Loucy (cell line): ENCODE measurements around the gene TRAF4.

Source experiments
- CTCF ChIP-seq: fragments of 200-600 bp; sonication (generic); conservative IDR thresholded peaks from 2 replicates; pipeline ENCODE4 v1.5.1; 2014; ENCODE audit warnings: mild to moderate bottlenecking, antibody characterized with exemption, low read length
- EZH2phosphoT487 ChIP-seq: fragments of 200-600 bp; IDR thresholded peaks from 2 replicates; pipeline ENCODE4 v1.6.1; 2018; ENCODE audit warnings: antibody characterized with exemption, mild to moderate bottlenecking, moderate library complexity, borderline replicate concordance

- TF ChIP-seq CTCF = no peak
- no peak for TF ChIP-seq EZH2phosphoT487
These were observed 14.8 kb downstream of the TRAF4 start for GRCh38 chr17:28758411-28759121.
